Measurements from ENCODE around the gene OR8A1. TPM values are rescaled to one million over a fixed set of nuclear protein-coding genes. Genes with fewer than 3 reads are reported as not detected.

The OR8A1 gene
- total and polyA plus RNA-seq, 4 experiments from 2014 or later, result not detected

GRCh38 chr11:124608147-124608546 lies 38.4 kb downstream of the OR8A1 start:
- CTCF ChIA-PET (ENCODE audit: partially characterized antibody), result no interaction called here
- Histone ChIP-seq H3K36me3 (ENCODE audit: insufficient read depth, low read length) (no peaks in the 10 kb centered on the region), H3K4me1 (ENCODE audit: insufficient read depth, low read length) (no peaks in the 10 kb centered on the region), H3K4me3 (ENCODE audit: low read length in 2 of 2) (no peak overlapping the region), H3K9me3 (ENCODE audit: control insufficient read depth in 1 of 2, low read length in 2 of 2) (no peaks in the 10 kb centered on the region), H3K27ac (ENCODE audit: low read depth, low read length) (no peak overlapping the region), H3K27me3 (ENCODE audit: insufficient read depth, low read length) (no peaks in the 10 kb centered on the region)
- POLR2A ChIA-PET (ENCODE audit: partially characterized antibody), result no interaction called here
- no peaks in the 10 kb centered on the region for H3K9me3 Mint-ChIP-seq
- no peaks in the 10 kb centered on the region for H3K36me3 Mint-ChIP-seq
- H3K4me3 Mint-ChIP-seq, result no peak overlapping the region
- no peak overlapping the region for H3K27ac Mint-ChIP-seq
- H3K4me1 Mint-ChIP-seq, result peaks cover 0 to 11% (median 2%) of the 10 kb centered on the region in 4 donors
- intact Hi-C loops (cut with micrococcal nuclease), result no loop called here
- no peak for DNase-seq
- peaks cover 0 to 2% of the 10 kb centered on the region in 2 donors for H3K27me3 Mint-ChIP-seq

DNA sequence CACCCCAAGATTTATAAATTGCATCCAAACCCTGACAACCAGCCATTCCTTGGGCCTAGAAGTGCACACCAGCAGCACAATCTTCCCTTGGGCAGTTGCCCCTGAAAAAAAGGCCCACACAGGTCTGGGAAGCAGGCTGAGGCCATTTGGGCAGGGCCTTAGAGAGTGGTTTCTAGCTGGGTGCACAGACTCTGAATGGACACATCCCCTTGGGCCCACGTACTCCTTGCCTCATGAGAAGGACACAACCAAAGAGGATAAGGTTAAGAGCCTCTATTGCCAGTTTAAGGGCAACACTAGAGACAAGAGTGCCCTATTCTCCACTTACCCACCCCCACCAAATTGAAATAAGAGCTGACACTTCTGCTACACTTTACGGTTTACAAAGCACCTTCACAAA lies 40.5 kb downstream of the OR8A1 start:
- Histone ChIP-seq H3K9me3 (ENCODE audit: control insufficient read depth in 1 of 2, low read length in 2 of 2) (no peaks in the 10 kb centered on the region), H3K4me1 (ENCODE audit: insufficient read depth, low read length) (no peaks in the 10 kb centered on the region), H3K36me3 (ENCODE audit: insufficient read depth, low read length) (no peaks in the 10 kb centered on the region), H3K27ac (ENCODE audit: low read depth, low read length) (no peak overlapping the region), H3K27me3 (ENCODE audit: insufficient read depth, low read length) (no peaks in the 10 kb centered on the region), H3K4me3 (ENCODE audit: low read length in 2 of 2) (no peak overlapping the region)
- Mint-ChIP-seq H3K4me3 (no peak overlapping the region), H3K9me3 (no peaks in the 10 kb centered on the region), H3K27ac (no peak overlapping the region), H3K27me3 (peaks cover 4% of the 10 kb centered on the region in 2 donors), H3K4me1 (peaks cover 0 to 11% (median 3%) of the 10 kb centered on the region in 4 donors), H3K36me3 (no peaks in the 10 kb centered on the region)
- intact Hi-C loops (cut with micrococcal nuclease), result no loop called here
- ChIA-PET POLR2A (ENCODE audit: partially characterized antibody) (interaction anchor here (0.7 kb wide), 1 partner anchor 13 kb away, joined by 3 read pairs; the partner anchor contains the start of gene TBRG1), CTCF (ENCODE audit: partially characterized antibody) (interaction anchor here (0.9 to 2.0 kb wide), 2 partner anchors 12 to 25 kb away, joined by 3 to 5 read pairs; partner anchors contain the start of gene TBRG1)
- no peak for DNase-seq

DNA sequence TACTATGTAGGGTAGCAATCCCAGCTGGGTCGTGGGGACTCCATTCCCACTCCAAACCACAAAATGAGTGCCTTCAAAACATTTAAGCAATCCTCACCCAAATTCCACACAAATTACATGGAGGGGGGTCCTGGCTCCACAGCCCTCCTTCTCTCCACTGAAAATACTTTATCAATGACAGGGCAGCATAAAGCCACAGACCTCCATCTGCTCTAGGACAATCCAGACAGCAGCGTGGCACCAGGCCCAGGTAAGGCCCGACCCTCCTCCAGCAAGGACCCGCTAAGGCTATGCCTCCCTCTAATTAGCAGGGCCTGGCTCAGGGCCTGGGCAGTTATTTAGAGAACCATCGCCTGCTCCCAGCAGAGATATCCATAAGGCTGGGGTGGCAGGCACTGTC lies 41.3 kb downstream of the OR8A1 start, which contains the start of gene PANX3:
TSS of gene PANX3 (plus strand) at position 365 of the 400 bp plus-strand sequence. CDS start 129 bp downstream, outside the sequence.
- H3K4me3 ChIP-seq (ENCODE audit: low read length in 2 of 2), result no peak within 1 kb of the TSS
- peaks cover 4 to 6% of the 10 kb centered on the region in 2 donors for H3K27me3 Mint-ChIP-seq
- H3K4me3 Mint-ChIP-seq, result no peak within 1 kb of the TSS
- no peaks in the 10 kb centered on the region for H3K36me3 Mint-ChIP-seq
- H3K4me1 ChIP-seq (ENCODE audit: insufficient read depth, low read length), result no peaks in the 10 kb centered on the region
- CTCF ChIA-PET (ENCODE audit: partially characterized antibody), result interaction anchor here (0.9 to 2.0 kb wide), 2 partner anchors 11 to 26 kb away, joined by 3 to 5 read pairs; partner anchors contain the start of gene TBRG1
- no peaks in the 10 kb centered on the region for H3K9me3 ChIP-seq (ENCODE audit: control insufficient read depth in 1 of 2, low read length in 2 of 2)
- no peak for DNase-seq
- H3K9me3 Mint-ChIP-seq, result no peaks in the 10 kb centered on the region
- no peaks in the 10 kb centered on the region for H3K36me3 ChIP-seq (ENCODE audit: insufficient read depth, low read length)
- intact Hi-C loops (cut with micrococcal nuclease), result no loop called here
- POLR2A ChIA-PET (ENCODE audit: partially characterized antibody), result no interaction called here
- H3K4me1 Mint-ChIP-seq, result peaks cover 0 to 11% (median 3%) of the 10 kb centered on the region in 4 donors
- no peak within 1 kb of the TSS for H3K27ac ChIP-seq (ENCODE audit: low read depth, low read length)
- no peaks in the 10 kb centered on the region for H3K27me3 ChIP-seq (ENCODE audit: insufficient read depth, low read length)
- peak within 1 kb of the TSS in 3 of 7 donors; percentile 19 to 49 (median 47) for H3K27ac Mint-ChIP-seq

DNA sequence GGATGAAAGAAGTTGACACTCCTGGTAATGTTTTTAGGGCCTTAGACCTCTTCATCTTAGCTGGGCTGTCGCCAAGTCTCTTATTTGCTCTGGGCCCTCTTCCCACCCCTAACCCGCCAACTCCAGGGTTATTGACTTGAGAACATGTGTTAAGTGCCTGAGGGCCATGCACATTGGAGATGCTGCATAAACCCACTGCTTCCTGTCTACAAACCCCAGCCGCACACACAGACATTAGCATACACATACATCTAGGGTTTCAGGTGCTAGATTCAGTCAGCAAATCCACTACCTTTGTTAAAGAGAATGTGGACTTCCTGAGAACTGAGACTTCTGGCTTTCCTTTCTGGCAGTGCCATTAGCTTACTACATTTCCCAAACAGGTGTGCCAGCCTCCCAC lies 42.2 kb downstream of the OR8A1 start:
- Mint-ChIP-seq H3K36me3 (no peaks in the 10 kb centered on the region), H3K27ac (peak overlapping the region in 2 of 7 donors; percentile 47 to 49), H3K4me1 (peaks cover 0 to 11% (median 3%) of the 10 kb centered on the region in 4 donors), H3K27me3 (peaks cover 4 to 11% of the 10 kb centered on the region in 2 donors), H3K4me3 (no peak overlapping the region), H3K9me3 (no peaks in the 10 kb centered on the region)
- no peaks in the 10 kb centered on the region for H3K9me3 ChIP-seq (ENCODE audit: control insufficient read depth in 1 of 2, low read length in 2 of 2)
- H3K27me3 ChIP-seq (ENCODE audit: insufficient read depth, low read length), result no peaks in the 10 kb centered on the region
- no peak for DNase-seq
- H3K4me1 ChIP-seq (ENCODE audit: insufficient read depth, low read length), result no peaks in the 10 kb centered on the region
- intact Hi-C loops (cut with micrococcal nuclease), result no loop called here
- H3K36me3 ChIP-seq (ENCODE audit: insufficient read depth, low read length), result no peaks in the 10 kb centered on the region
- ChIA-PET POLR2A (ENCODE audit: partially characterized antibody) (no interaction called here), CTCF (ENCODE audit: partially characterized antibody) (interaction anchor here (0.7 to 2.0 kb wide), 2 partner anchors 27 to 184 kb away, joined by 3 to 5 read pairs; no protein-coding TSS in a partner anchor)
- H3K4me3 ChIP-seq (ENCODE audit: low read length in 2 of 2), result no peak overlapping the region
- no peak overlapping the region for H3K27ac ChIP-seq (ENCODE audit: low read depth, low read length)

GRCh38 chr11:124612567-124613246 lies 42.9 kb downstream of the OR8A1 start:
- no peak overlapping the region for H3K4me3 ChIP-seq (ENCODE audit: low read length in 2 of 2)
- no peaks in the 10 kb centered on the region for H3K36me3 Mint-ChIP-seq
- ChIA-PET POLR2A (ENCODE audit: partially characterized antibody) (no interaction called here), CTCF (ENCODE audit: partially characterized antibody) (interaction anchor here (1.2 kb wide), 1 partner anchor 9 kb away, joined by 3 read pairs; no protein-coding TSS in a partner anchor)
- DNase-seq, result no peak
- intact Hi-C loops (cut with micrococcal nuclease), result no loop called here
- no peaks in the 10 kb centered on the region for H3K9me3 ChIP-seq (ENCODE audit: control insufficient read depth in 1 of 2, low read length in 2 of 2)
- no peaks in the 10 kb centered on the region for H3K36me3 ChIP-seq (ENCODE audit: insufficient read depth, low read length)
- no peaks in the 10 kb centered on the region for H3K9me3 Mint-ChIP-seq
- H3K4me1 ChIP-seq (ENCODE audit: insufficient read depth, low read length), result no peaks in the 10 kb centered on the region
- H3K27ac ChIP-seq (ENCODE audit: low read depth, low read length), result no peak overlapping the region
- peaks cover 0 to 11% (median 3%) of the 10 kb centered on the region in 4 donors for H3K4me1 Mint-ChIP-seq
- no peaks in the 10 kb centered on the region for H3K27me3 ChIP-seq (ENCODE audit: insufficient read depth, low read length)
- peaks cover 3 to 16% of the 10 kb centered on the region in 2 donors for H3K27me3 Mint-ChIP-seq
- H3K4me3 Mint-ChIP-seq, result no peak overlapping the region
- no peak overlapping the region for H3K27ac Mint-ChIP-seq

GRCh38 chr11:124618863-124619262 lies 49.1 kb downstream of the OR8A1 start:
- no peak for DNase-seq
- intact Hi-C loops (cut with micrococcal nuclease), result no loop called here
- Mint-ChIP-seq H3K36me3 (peaks cover 0 to 16% of the 10 kb centered on the region in 2 donors), H3K4me1 (peaks cover 9 to 16% (median 13%) of the 10 kb centered on the region in 4 donors), H3K4me3 (no peak overlapping the region), H3K27ac (no peak overlapping the region), H3K9me3 (peaks cover 0 to 2% (median 0%) of the 10 kb centered on the region in 8 donors), H3K27me3 (peaks cover 8 to 15% of the 10 kb centered on the region in 2 donors)
- H3K9me3 ChIP-seq (ENCODE audit: control insufficient read depth in 1 of 2, low read length in 2 of 2), result no peaks in the 10 kb centered on the region
- no peaks in the 10 kb centered on the region for H3K36me3 ChIP-seq (ENCODE audit: insufficient read depth, low read length)
- H3K27me3 ChIP-seq (ENCODE audit: insufficient read depth, low read length), result no peaks in the 10 kb centered on the region
- peaks cover 13% of the 10 kb centered on the region for H3K4me1 ChIP-seq (ENCODE audit: insufficient read depth, low read length)
- ChIA-PET POLR2A (ENCODE audit: partially characterized antibody) (no interaction called here), CTCF (ENCODE audit: partially characterized antibody) (no interaction called here)
- no peak overlapping the region for H3K27ac ChIP-seq (ENCODE audit: low read depth, low read length)
- no peak overlapping the region for H3K4me3 ChIP-seq (ENCODE audit: low read length in 2 of 2)

All from CD4-positive, alpha-beta memory T cell (primary cell).